ENCODE data around the gene PGLYRP3. TPM values are rescaled to one million over a fixed set of nuclear protein-coding genes. Genes with fewer than 3 reads are reported as not detected.

PGLYRP3 gene
- total RNA-seq, 4 donors from 2014 or later, result 34.2 to 72.1 (median 55.3) TPM

DNA sequence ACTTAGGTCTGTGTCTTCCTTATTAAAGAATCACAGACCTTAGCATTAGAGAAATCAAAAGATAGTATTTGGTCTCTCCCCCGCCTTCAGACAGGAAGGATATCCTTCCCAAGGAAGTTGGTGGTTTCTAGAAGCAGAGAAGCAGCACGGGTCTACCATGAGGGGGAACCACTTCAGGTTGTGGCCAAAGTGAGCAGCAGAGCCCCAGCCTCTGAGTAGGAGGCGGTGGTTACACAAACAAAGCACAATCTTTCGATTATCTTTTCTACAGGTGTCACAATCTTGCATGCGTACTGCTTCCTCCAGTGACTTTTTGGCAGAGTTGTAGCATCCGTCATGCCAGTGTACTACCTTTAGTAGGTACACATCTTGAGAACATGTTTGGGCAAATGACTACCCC lies 27.1 kb upstream of the PGLYRP3 start:
- H3K9me3 ChIP-seq, result no peaks in the 10 kb centered on the region
- no peak for TF ChIP-seq POLR2A (IDR thresholded peaks at IDR 0.05)
- TF ChIP-seq EP300 (IDR thresholded peaks at IDR 0.05), result no peak
- no peak for TF ChIP-seq POLR2AphosphoS5 (IDR thresholded peaks at IDR 0.05)
- TF ChIP-seq, protein P1, sequence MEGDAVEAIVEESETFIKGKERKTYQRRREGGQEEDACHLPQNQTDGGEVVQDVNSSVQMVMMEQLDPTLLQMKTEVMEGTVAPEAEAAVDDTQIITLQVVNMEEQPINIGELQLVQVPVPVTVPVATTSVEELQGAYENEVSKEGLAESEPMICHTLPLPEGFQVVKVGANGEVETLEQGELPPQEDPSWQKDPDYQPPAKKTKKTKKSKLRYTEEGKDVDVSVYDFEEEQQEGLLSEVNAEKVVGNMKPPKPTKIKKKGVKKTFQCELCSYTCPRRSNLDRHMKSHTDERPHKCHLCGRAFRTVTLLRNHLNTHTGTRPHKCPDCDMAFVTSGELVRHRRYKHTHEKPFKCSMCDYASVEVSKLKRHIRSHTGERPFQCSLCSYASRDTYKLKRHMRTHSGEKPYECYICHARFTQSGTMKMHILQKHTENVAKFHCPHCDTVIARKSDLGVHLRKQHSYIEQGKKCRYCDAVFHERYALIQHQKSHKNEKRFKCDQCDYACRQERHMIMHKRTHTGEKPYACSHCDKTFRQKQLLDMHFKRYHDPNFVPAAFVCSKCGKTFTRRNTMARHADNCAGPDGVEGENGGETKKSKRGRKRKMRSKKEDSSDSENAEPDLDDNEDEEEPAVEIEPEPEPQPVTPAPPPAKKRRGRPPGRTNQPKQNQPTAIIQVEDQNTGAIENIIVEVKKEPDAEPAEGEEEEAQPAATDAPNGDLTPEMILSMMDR (IDR thresholded peaks at IDR 0.05), result no peak
- peaks cover 26% of the 10 kb centered on the region for H3K4me1 ChIP-seq
- H3K27me3 ChIP-seq, result no peaks in the 10 kb centered on the region
- H3K27ac ChIP-seq, result no peak overlapping the region
- no peak overlapping the region for H3K4me3 ChIP-seq
- H3K36me3 ChIP-seq, result no peaks in the 10 kb centered on the region
- 69% methylated on average over 6 of the region's 6 CpGs for WGBS
- DNase-seq (ENCODE audit: low spot score in 2 of 2), result peak in 1 of 2 donors; percentile 31

DNA sequence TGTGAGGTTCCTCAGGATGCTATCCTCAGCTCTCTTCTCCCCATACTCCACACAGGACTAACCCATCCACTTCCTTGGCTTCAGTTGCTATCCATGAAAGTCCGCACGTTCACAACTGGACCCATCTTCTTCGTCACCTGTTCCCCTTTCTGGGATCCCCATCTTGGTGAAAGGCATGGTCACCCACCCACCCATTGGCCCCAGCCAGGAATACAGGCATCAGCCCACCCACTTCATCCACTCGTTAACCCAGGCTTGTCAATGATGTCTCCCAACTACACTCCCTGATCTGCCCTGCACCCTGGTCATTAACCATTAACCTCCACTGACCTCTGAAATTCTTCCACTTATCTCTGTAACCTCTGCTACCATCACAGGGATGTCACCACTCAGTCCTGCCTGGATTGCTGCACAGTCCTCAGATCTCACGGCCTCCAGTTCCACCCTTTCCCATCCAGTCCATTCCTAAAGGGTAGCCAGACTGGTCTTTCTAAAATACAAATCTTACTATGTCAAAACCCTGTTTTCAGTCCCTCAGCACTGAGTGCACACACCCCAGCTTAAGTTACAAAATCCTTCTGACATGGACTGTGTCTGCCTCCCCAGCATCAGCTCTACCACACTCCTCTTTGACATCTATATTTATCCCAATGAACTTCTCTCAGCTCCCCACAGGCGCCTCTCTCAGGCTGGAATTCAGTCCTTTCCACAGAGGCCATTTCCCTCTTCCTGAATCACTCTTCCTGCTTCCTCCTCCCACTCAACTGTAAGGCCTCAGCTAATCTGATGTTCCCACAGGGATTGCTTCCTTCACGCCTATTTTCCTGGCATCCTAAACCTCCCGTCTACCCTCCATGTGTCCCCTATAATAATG lies 25.5 kb upstream of the PGLYRP3 start:
- 78% methylated on average over 8 of the region's 8 CpGs for WGBS
- Histone ChIP-seq H3K9me3 (no peaks in the 10 kb centered on the region), H3K36me3 (no peaks in the 10 kb centered on the region), H3K27ac (no peak overlapping the region), H3K27me3 (no peaks in the 10 kb centered on the region), H3K4me3 (no peak overlapping the region), H3K4me1 (peaks cover 11% of the 10 kb centered on the region)
- TF ChIP-seq EP300 (IDR thresholded peaks at IDR 0.05) (no peak), POLR2AphosphoS5 (IDR thresholded peaks at IDR 0.05) (no peak), POLR2A (IDR thresholded peaks at IDR 0.05) (no peak)
- TF ChIP-seq, protein P1 (IDR thresholded peaks at IDR 0.05), result no peak
- DNase-seq (ENCODE audit: low spot score in 2 of 2), result peak in 1 of 2 donors; percentile 29

DNA sequence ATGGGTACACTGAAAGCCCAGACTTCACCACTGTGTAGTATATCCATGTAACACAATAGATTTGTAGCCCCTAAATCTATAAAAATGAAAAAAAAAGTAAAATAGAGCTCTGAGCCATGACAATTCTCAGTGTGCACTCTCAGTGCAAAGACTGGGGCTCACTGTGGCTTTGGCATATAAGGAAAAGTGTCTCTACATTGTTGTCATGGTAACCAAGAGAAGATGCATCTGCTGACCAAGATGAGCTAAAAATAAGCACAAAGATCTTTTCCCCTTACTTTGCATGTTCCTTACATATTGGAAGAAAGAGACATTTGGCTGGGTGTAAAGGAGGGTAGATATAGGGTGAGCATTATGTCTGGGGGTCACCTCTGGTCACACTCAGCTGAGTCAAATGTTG lies 23.9 kb upstream of the PGLYRP3 start:
- H3K27ac ChIP-seq, result no peak overlapping the region
- DNase-seq (ENCODE audit: low spot score in 2 of 2), result no peak
- H3K4me1 ChIP-seq, result no peaks in the 10 kb centered on the region
- no peak overlapping the region for H3K4me3 ChIP-seq
- H3K27me3 ChIP-seq, result no peaks in the 10 kb centered on the region
- no peaks in the 10 kb centered on the region for H3K36me3 ChIP-seq
- no peaks in the 10 kb centered on the region for H3K9me3 ChIP-seq
- no peak for TF ChIP-seq POLR2A (IDR thresholded peaks at IDR 0.05)
- no peak for TF ChIP-seq POLR2AphosphoS5 (IDR thresholded peaks at IDR 0.05)
- no peak for TF ChIP-seq EP300 (IDR thresholded peaks at IDR 0.05)
- TF ChIP-seq, protein P1 (IDR thresholded peaks at IDR 0.05), result no peak

DNA sequence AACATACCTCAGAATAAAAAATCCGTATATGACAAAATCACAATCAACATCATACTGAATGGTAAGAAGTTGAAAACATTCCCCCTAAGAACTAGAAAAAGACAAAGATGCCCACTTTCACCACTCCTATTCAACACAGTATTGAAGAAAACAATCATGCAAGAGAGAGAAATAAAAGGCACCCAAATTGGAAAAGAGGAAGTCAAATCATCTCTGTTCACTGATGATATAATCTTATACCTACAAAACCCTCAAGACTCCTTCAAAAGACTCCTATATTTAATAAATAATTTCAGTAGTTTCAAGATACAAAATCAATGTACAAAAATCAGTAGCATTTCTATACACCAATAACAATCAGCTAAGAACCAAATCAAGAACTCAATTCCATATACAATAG lies 21.1 kb upstream of the PGLYRP3 start:
- Histone ChIP-seq H3K4me1 (no peaks in the 10 kb centered on the region), H3K9me3 (peaks cover 3% of the 10 kb centered on the region), H3K4me3 (no peak overlapping the region), H3K36me3 (no peaks in the 10 kb centered on the region), H3K27me3 (peaks cover 3% of the 10 kb centered on the region), H3K27ac (no peak overlapping the region)
- DNase-seq (ENCODE audit: low spot score in 2 of 2), result no peak
- 78% methylated on average over 1 of the region's 1 CpG for WGBS
- TF ChIP-seq EP300 (IDR thresholded peaks at IDR 0.05) (no peak), POLR2A (IDR thresholded peaks at IDR 0.05) (no peak), POLR2AphosphoS5 (IDR thresholded peaks at IDR 0.05) (no peak)
- TF ChIP-seq, protein P1 (IDR thresholded peaks at IDR 0.05), result no peak

DNA sequence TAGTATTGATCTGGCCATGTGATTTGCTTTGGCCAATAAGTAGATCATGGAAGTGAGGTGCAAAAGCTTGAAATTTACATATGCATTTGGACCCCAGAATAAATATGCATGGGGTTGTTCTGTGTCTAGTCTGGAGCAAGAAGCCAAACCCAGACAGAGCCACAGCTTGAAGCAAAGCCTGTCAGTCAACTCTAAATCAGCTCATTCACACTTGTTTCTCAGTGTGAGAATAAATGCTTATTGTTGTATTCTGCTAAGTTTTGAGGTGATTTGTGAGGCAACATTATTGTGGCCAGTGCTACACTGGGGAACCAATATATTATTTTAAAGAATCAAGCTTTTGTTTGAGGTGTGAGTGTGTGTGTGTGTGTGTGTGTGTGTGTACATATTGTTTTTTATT lies 12.2 kb upstream of the PGLYRP3 start:
- H3K4me3 ChIP-seq, result no peak overlapping the region
- H3K9me3 ChIP-seq, result no peaks in the 10 kb centered on the region
- TF ChIP-seq POLR2AphosphoS5 (IDR thresholded peaks at IDR 0.05), result no peak
- TF ChIP-seq EP300 (IDR thresholded peaks at IDR 0.05), result no peak
- no peak for TF ChIP-seq POLR2A (IDR thresholded peaks at IDR 0.05)
- TF ChIP-seq, protein P1 (IDR thresholded peaks at IDR 0.05), result no peak
- H3K27me3 ChIP-seq, result no peaks in the 10 kb centered on the region
- DNase-seq (ENCODE audit: low spot score in 2 of 2), result no peak
- no peaks in the 10 kb centered on the region for H3K36me3 ChIP-seq
- H3K27ac ChIP-seq, result no peak overlapping the region
- no peaks in the 10 kb centered on the region for H3K4me1 ChIP-seq
